WTC11 (cell line): ENCODE results near the gene ELOB. TPM values are rescaled to one million over a fixed set of nuclear protein-coding genes. Genes with fewer than 3 reads are reported as not detected.

Source experiments
- EMX1 ChIP-seq: fragments of 250-450 bp; sonication (Bioruptor Pico); IDR thresholded peaks from 2 replicates; pipeline ENCODE4 v1.8.0; 2021; ENCODE audit warnings: mild to moderate bottlenecking
- ZNF138 ChIP-seq: sonication (generic); formaldehyde crosslinking; conservative IDR thresholded peaks from 2 replicates; pipeline ENCODE4 v1.8.1; 2022; ENCODE audit warnings: mild to moderate bottlenecking, moderate library complexity, missing genetic modification reagents
- total RNA-seq: library from RNA; stranded (reverse); gene quantifications from 3 replicates; pipeline ENCODE4 v1.2.3, GENCODE V29; 2021
- TF ChIP-seq, protein P1 (sequence below): fragments of 250-450 bp; sonication (Bioruptor Pico); IDR thresholded peaks from 2 replicates; pipeline ENCODE4 v1.9.0; 2021; ENCODE audit warnings: mild to moderate bottlenecking, borderline replicate concordance
- TF ChIP-seq, protein P2 (sequence below): sonication (generic); formaldehyde crosslinking; IDR thresholded peaks from 2 replicates; pipeline ENCODE4 v1.8.0; 2023; ENCODE audit warnings: mild to moderate bottlenecking, missing genetic modification reagents
- TF ChIP-seq, protein P3 (sequence below): sonication (generic); formaldehyde crosslinking; IDR thresholded peaks from 2 replicates; pipeline ENCODE4 v1.8.1; 2023; ENCODE audit warnings: mild to moderate bottlenecking, missing genetic modification reagents
- TF ChIP-seq, protein P4 (sequence below): sonication (generic); formaldehyde crosslinking; IDR thresholded peaks from 2 replicates; pipeline ENCODE4 v1.8.0; 2023; ENCODE audit warnings: missing genetic modification reagents, mild to moderate bottlenecking, borderline replicate concordance
- TF ChIP-seq, protein P5 (sequence below): sonication (generic); formaldehyde crosslinking; IDR thresholded peaks from 2 replicates; pipeline ENCODE4 v1.8.0; 2022; ENCODE audit warnings: mild to moderate bottlenecking, missing genetic modification reagents
- TF ChIP-seq, protein P6 (sequence below): sonication (generic); formaldehyde crosslinking; IDR thresholded peaks from 2 replicates; pipeline ENCODE4 v1.8.1; 2023; ENCODE audit warnings: mild to moderate bottlenecking, missing genetic modification reagents
- TF ChIP-seq, protein P7 (sequence below): fragments of 250-450 bp; sonication (Bioruptor Pico); IDR thresholded peaks from 2 replicates; pipeline ENCODE4 v1.9.0; 2021; ENCODE audit warnings: moderate library complexity, mild to moderate bottlenecking, inconsistent platforms, borderline replicate concordance

The ELOB gene
- total RNA-seq, 1 experiment from 2014 or later: 252 TPM

DNA sequence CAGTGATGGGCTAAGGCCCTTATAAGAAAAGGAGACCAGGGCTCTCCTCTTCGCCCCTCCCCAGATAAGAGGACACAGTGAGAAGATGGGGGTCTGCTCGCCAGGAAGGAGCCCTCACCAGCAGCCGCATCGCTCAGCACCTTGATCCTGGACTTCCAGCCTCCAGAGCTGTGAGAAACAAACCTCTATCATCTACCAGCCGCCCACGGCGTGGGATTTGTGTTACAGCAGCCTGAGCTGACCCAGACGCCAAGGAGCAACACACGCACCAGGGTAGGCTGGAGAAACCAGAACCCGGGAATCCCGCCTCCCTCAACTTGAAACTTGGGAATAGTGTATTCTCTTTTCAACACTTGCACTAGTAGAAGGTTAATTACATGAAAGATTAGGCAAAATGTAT, 48.8 kb upstream of the ELOB start (continued):
- TF ChIP-seq, protein P1, sequence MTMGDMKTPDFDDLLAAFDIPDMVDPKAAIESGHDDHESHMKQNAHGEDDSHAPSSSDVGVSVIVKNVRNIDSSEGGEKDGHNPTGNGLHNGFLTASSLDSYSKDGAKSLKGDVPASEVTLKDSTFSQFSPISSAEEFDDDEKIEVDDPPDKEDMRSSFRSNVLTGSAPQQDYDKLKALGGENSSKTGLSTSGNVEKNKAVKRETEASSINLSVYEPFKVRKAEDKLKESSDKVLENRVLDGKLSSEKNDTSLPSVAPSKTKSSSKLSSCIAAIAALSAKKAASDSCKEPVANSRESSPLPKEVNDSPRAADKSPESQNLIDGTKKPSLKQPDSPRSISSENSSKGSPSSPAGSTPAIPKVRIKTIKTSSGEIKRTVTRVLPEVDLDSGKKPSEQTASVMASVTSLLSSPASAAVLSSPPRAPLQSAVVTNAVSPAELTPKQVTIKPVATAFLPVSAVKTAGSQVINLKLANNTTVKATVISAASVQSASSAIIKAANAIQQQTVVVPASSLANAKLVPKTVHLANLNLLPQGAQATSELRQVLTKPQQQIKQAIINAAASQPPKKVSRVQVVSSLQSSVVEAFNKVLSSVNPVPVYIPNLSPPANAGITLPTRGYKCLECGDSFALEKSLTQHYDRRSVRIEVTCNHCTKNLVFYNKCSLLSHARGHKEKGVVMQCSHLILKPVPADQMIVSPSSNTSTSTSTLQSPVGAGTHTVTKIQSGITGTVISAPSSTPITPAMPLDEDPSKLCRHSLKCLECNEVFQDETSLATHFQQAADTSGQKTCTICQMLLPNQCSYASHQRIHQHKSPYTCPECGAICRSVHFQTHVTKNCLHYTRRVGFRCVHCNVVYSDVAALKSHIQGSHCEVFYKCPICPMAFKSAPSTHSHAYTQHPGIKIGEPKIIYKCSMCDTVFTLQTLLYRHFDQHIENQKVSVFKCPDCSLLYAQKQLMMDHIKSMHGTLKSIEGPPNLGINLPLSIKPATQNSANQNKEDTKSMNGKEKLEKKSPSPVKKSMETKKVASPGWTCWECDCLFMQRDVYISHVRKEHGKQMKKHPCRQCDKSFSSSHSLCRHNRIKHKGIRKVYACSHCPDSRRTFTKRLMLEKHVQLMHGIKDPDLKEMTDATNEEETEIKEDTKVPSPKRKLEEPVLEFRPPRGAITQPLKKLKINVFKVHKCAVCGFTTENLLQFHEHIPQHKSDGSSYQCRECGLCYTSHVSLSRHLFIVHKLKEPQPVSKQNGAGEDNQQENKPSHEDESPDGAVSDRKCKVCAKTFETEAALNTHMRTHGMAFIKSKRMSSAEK (CRISPR knock-in tag): no peak
- TF ChIP-seq, protein P2, sequence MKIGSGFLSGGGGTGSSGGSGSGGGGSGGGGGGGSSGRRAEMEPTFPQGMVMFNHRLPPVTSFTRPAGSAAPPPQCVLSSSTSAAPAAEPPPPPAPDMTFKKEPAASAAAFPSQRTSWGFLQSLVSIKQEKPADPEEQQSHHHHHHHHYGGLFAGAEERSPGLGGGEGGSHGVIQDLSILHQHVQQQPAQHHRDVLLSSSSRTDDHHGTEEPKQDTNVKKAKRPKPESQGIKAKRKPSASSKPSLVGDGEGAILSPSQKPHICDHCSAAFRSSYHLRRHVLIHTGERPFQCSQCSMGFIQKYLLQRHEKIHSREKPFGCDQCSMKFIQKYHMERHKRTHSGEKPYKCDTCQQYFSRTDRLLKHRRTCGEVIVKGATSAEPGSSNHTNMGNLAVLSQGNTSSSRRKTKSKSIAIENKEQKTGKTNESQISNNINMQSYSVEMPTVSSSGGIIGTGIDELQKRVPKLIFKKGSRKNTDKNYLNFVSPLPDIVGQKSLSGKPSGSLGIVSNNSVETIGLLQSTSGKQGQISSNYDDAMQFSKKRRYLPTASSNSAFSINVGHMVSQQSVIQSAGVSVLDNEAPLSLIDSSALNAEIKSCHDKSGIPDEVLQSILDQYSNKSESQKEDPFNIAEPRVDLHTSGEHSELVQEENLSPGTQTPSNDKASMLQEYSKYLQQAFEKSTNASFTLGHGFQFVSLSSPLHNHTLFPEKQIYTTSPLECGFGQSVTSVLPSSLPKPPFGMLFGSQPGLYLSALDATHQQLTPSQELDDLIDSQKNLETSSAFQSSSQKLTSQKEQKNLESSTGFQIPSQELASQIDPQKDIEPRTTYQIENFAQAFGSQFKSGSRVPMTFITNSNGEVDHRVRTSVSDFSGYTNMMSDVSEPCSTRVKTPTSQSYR: no peak
- TF ChIP-seq, protein P3, sequence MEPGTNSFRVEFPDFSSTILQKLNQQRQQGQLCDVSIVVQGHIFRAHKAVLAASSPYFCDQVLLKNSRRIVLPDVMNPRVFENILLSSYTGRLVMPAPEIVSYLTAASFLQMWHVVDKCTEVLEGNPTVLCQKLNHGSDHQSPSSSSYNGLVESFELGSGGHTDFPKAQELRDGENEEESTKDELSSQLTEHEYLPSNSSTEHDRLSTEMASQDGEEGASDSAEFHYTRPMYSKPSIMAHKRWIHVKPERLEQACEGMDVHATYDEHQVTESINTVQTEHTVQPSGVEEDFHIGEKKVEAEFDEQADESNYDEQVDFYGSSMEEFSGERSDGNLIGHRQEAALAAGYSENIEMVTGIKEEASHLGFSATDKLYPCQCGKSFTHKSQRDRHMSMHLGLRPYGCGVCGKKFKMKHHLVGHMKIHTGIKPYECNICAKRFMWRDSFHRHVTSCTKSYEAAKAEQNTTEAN (CRISPR knock-in tag): no peak
- TF ChIP-seq EMX1 (CRISPR knock-in tag) (no peak), ZNF138 (CRISPR knock-in tag) (no peak)
- TF ChIP-seq, protein P4, sequence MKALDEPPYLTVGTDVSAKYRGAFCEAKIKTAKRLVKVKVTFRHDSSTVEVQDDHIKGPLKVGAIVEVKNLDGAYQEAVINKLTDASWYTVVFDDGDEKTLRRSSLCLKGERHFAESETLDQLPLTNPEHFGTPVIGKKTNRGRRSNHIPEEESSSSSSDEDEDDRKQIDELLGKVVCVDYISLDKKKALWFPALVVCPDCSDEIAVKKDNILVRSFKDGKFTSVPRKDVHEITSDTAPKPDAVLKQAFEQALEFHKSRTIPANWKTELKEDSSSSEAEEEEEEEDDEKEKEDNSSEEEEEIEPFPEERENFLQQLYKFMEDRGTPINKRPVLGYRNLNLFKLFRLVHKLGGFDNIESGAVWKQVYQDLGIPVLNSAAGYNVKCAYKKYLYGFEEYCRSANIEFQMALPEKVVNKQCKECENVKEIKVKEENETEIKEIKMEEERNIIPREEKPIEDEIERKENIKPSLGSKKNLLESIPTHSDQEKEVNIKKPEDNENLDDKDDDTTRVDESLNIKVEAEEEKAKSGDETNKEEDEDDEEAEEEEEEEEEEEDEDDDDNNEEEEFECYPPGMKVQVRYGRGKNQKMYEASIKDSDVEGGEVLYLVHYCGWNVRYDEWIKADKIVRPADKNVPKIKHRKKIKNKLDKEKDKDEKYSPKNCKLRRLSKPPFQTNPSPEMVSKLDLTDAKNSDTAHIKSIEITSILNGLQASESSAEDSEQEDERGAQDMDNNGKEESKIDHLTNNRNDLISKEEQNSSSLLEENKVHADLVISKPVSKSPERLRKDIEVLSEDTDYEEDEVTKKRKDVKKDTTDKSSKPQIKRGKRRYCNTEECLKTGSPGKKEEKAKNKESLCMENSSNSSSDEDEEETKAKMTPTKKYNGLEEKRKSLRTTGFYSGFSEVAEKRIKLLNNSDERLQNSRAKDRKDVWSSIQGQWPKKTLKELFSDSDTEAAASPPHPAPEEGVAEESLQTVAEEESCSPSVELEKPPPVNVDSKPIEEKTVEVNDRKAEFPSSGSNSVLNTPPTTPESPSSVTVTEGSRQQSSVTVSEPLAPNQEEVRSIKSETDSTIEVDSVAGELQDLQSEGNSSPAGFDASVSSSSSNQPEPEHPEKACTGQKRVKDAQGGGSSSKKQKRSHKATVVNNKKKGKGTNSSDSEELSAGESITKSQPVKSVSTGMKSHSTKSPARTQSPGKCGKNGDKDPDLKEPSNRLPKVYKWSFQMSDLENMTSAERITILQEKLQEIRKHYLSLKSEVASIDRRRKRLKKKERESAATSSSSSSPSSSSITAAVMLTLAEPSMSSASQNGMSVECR (CRISPR knock-in tag): no peak
- TF ChIP-seq, protein P5, sequence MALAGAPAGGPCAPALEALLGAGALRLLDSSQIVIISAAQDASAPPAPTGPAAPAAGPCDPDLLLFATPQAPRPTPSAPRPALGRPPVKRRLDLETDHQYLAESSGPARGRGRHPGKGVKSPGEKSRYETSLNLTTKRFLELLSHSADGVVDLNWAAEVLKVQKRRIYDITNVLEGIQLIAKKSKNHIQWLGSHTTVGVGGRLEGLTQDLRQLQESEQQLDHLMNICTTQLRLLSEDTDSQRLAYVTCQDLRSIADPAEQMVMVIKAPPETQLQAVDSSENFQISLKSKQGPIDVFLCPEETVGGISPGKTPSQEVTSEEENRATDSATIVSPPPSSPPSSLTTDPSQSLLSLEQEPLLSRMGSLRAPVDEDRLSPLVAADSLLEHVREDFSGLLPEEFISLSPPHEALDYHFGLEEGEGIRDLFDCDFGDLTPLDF (CRISPR knock-in tag): no peak
- TF ChIP-seq, protein P6, sequence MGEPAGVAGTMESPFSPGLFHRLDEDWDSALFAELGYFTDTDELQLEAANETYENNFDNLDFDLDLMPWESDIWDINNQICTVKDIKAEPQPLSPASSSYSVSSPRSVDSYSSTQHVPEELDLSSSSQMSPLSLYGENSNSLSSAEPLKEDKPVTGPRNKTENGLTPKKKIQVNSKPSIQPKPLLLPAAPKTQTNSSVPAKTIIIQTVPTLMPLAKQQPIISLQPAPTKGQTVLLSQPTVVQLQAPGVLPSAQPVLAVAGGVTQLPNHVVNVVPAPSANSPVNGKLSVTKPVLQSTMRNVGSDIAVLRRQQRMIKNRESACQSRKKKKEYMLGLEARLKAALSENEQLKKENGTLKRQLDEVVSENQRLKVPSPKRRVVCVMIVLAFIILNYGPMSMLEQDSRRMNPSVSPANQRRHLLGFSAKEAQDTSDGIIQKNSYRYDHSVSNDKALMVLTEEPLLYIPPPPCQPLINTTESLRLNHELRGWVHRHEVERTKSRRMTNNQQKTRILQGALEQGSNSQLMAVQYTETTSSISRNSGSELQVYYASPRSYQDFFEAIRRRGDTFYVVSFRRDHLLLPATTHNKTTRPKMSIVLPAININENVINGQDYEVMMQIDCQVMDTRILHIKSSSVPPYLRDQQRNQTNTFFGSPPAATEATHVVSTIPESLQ: no peak
- TF ChIP-seq, protein P7, sequence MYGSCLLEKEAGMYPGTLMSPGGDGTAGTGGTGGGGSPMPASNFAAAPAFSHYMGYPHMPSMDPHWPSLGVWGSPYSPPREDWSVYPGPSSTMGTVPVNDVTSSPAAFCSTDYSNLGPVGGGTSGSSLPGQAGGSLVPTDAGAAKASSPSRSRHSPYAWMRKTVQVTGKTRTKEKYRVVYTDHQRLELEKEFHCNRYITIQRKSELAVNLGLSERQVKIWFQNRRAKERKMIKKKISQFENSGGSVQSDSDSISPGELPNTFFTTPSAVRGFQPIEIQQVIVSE: no peak
